IMR-90 (cell line): ENCODE measurements around the gene COL23A1. TPM values are rescaled to one million over a fixed set of nuclear protein-coding genes. Genes with fewer than 3 reads are reported as not detected.

Experiments
- ATAC-seq: fragments of 200-7000 bp; cut with Tn5 transposase; 2 replicates; pipeline ENCODE4 v1.9.1; 2020; ENCODE audit warnings: low read depth, mild to moderate bottlenecking, moderate library complexity
- BruUV-seq: library from RNA; stranded (reverse); fragments of 400-500 nt; replicated peaks from 2 replicates; lab custom pipeline; 2021; lab: Mats Ljungman, UMichigan
- CTCF ChIA-PET: fragments of 300-600 bp; formaldehyde crosslinking; extraction: SDS; loops from one replicate; lab custom pipeline; 2021; ENCODE audit warnings: antibody characterized with exemption; lab: Yijun Ruan, JAX
- POLR2A ChIA-PET: fragments of 300-600 bp; sonication (Branson Sonifier 250); formaldehyde crosslinking; loops from one replicate; lab custom pipeline; 2022; ENCODE audit warnings: antibody characterized with exemption; ENCODE audit not compliant: unreplicated experiment; lab: Charles Lee
- DNase-seq: peaks from one replicate; pipeline ENCODE4 v3.0.0; 2013
- H2AFZ ChIP-seq: replicated peaks from 2 replicates; pipeline ENCODE3; 2013; ENCODE audit warnings: low read length, mild to moderate bottlenecking; ENCODE audit not compliant: poor library complexity
- H2AK5ac ChIP-seq: 2 replicates; pipeline ENCODE4 v1.6.1; 2013; ENCODE audit warnings: low read depth, low read length, inconsistent platforms
- H2AK9ac ChIP-seq: replicated peaks from 2 replicates; pipeline ENCODE3; 2013; ENCODE audit warnings: mild to moderate bottlenecking, low read depth, low read length, moderate library complexity; ENCODE audit not compliant: poor library complexity
- H2BK120ac ChIP-seq: 2 replicates; pipeline ENCODE4 v1.6.1; 2013; ENCODE audit warnings: low read depth, low read length, inconsistent platforms
- H2BK15ac ChIP-seq: 3 replicates; pipeline ENCODE4 v1.6.1; 2013; ENCODE audit warnings: low read depth, low read length, inconsistent platforms
- H2BK20ac ChIP-seq: 2 replicates; pipeline ENCODE4 v1.6.1; 2013; ENCODE audit warnings: low read depth, mild to moderate bottlenecking, inconsistent platforms, low read length, moderate library complexity
- H2BK5ac ChIP-seq: 2 replicates; pipeline ENCODE4 v1.6.1; 2013; ENCODE audit warnings: mild to moderate bottlenecking, low read depth, low read length, inconsistent platforms; ENCODE audit not compliant: poor library complexity, severe bottlenecking
- H3K14ac ChIP-seq: replicated peaks from 2 replicates; pipeline ENCODE4 v1.6.1; 2013; ENCODE audit warnings: low read depth, low read length, inconsistent platforms
- H3K18ac ChIP-seq: 2 replicates; pipeline ENCODE4 v1.6.1; 2013; ENCODE audit warnings: low read depth, low read length, control low read depth
- H3K23ac ChIP-seq: 2 replicates; pipeline ENCODE4 v1.6.1; 2013; ENCODE audit warnings: low read depth, low read length, inconsistent platforms
- H3K27ac ChIP-seq: 2 replicates; pipeline ENCODE4 v1.5.1; 2013; ENCODE audit warnings: mild to moderate bottlenecking, control low read depth, low read length; ENCODE audit not compliant: insufficient read depth
- H3K27me3 ChIP-seq: 2 replicates; pipeline ENCODE4 v1.6.1; 2013; ENCODE audit warnings: low read length; ENCODE audit not compliant: control insufficient read depth, insufficient read depth
- H3K36me3 ChIP-seq: 2 replicates; pipeline ENCODE4 v1.6.1; 2013; ENCODE audit warnings: low read length, mixed read lengths; ENCODE audit not compliant: control insufficient read depth, insufficient read depth
- H3K4ac ChIP-seq: 2 replicates; pipeline ENCODE4 v1.6.1; 2013; ENCODE audit warnings: low read depth, low read length, inconsistent platforms
- H3K4me1 ChIP-seq: 2 replicates; pipeline ENCODE4 v1.6.1; 2013; ENCODE audit warnings: low read length, mixed read lengths; ENCODE audit not compliant: control insufficient read depth, insufficient read depth
- H3K4me2 ChIP-seq: 2 replicates; pipeline ENCODE4 v1.6.1; 2013; ENCODE audit warnings: low read depth, mild to moderate bottlenecking, control low read depth, low read length, moderate library complexity
- H3K4me3 ChIP-seq: 2 replicates; pipeline ENCODE4 v1.5.1; 2013; ENCODE audit warnings: low read depth, mild to moderate bottlenecking, control low read depth, low read length, moderate library complexity; ENCODE audit not compliant: insufficient read depth
- H3K56ac ChIP-seq: 2 replicates; pipeline ENCODE4 v1.6.1; 2013; ENCODE audit warnings: low read length, inconsistent platforms; ENCODE audit not compliant: insufficient read depth; ENCODE audit errors: extremely low read depth
- H3K79me1 ChIP-seq, 2 experiments: 2 replicates each; pipeline ENCODE4 v1.6.1; 2013; ENCODE audit warnings: low read length in 2 of 2, inconsistent platforms in 1 of 2, low read depth in 1 of 2
- H3K9ac ChIP-seq: 2 replicates; pipeline ENCODE4 v1.6.1; 2013; ENCODE audit warnings: low read depth, low read length, control low read depth
- H3K9me1 ChIP-seq: 2 replicates; pipeline ENCODE4 v1.6.1; 2013; ENCODE audit warnings: low read length, inconsistent platforms; ENCODE audit not compliant: insufficient read depth
- H3K9me3 ChIP-seq: 2 replicates; pipeline ENCODE4 v1.6.1; 2013; ENCODE audit warnings: low read length; ENCODE audit not compliant: control insufficient read depth, insufficient read depth
- H4K20me1 ChIP-seq: 2 replicates; pipeline ENCODE4 v1.6.1; 2013; ENCODE audit warnings: low read length, inconsistent platforms; ENCODE audit not compliant: insufficient read depth
- H4K5ac ChIP-seq: 2 replicates; pipeline ENCODE4 v1.6.1; 2013; ENCODE audit warnings: mild to moderate bottlenecking, low read depth, low read length, control low read depth
- H4K8ac ChIP-seq, 2 experiments: 2 replicates each; pipeline ENCODE4 v1.6.1; 2013; ENCODE audit warnings: low read depth in 2 of 2, low read length in 2 of 2, control low read depth in 1 of 2, inconsistent platforms in 1 of 2
- H4K91ac ChIP-seq: 2 replicates; pipeline ENCODE4 v1.6.1; 2013; ENCODE audit warnings: low read depth, low read length, inconsistent platforms; ENCODE audit not compliant: insufficient read depth
- CEBPB ChIP-seq: IDR thresholded peaks from 2 replicates; pipeline ENCODE4 v1.6.1; 2012; ENCODE audit warnings: low read depth, low read length, improper control_type of control experiment
- CHD1 ChIP-seq: IDR thresholded peaks from 2 replicates; pipeline ENCODE4 v1.6.1; 2012; ENCODE audit warnings: low read depth, low read length, improper control_type of control experiment
- MAZ ChIP-seq: IDR thresholded peaks from 2 replicates; pipeline ENCODE4 v1.6.1; 2012; ENCODE audit warnings: low read depth, mild to moderate bottlenecking, low read length, improper control_type of control experiment, moderate library complexity, borderline replicate concordance
- POLR2A ChIP-seq: IDR thresholded peaks from 2 replicates; pipeline ENCODE4 v1.6.1; 2012; ENCODE audit warnings: mild to moderate bottlenecking, low read depth, low read length
- SMC3 ChIP-seq: fragments of 150-350 bp; IDR thresholded peaks from 2 replicates; pipeline ENCODE4 v1.6.1; 2016; ENCODE audit warnings: low read depth, mild to moderate bottlenecking, antibody characterized with exemption, low read length, moderate library complexity
- WGBS, 2 experiments: methylation state at CpG; one replicate each; pipeline versions ENCODE4 v1.1.5 to v1.1.7; 2013; ENCODE audit warnings: missing lambda C conversion rate in 2 of 2; ENCODE audit not compliant: insufficient read length in 1 of 2; ENCODE audit errors: extremely low coverage in 2 of 2; 5-methylcytosine and 5-hydroxymethylcytosine counted together
- dilution Hi-C: fragments of 300-500 bp; cut with HindIII; formaldehyde crosslinking; loops from one replicate; pipeline ENCODE4 v1.14.3; 2018; ENCODE audit warnings: low sequenced_read_pairs; ENCODE audit not compliant: unreplicated experiment
- in situ Hi-C: fragments of 300-500 bp; cut with MboI; formaldehyde crosslinking; loops from 3 replicates; pipeline ENCODE4 v1.14.3; 2019; ENCODE audit warnings: low sequenced_read_pairs, inconsistent platforms, mixed read lengths
- intact Hi-C: fragments of 100-400 bp; cut with micrococcal nuclease; formaldehyde crosslinking; loops from 2 replicates; pipeline ENCODE4 v1.10.0; 2022
- polyA plus RNA-seq, 3 experiments: library from polyadenylated mRNA; depleted of rRNA; stranded (reverse); fragments of >200 nt; gene quantifications; 2 replicates each; pipeline ENCODE4 v1.2.3, GENCODE V29; 2012; ENCODE audit warnings: low replicate concordance in 1 of 3
- total RNA-seq: library from RNA; depleted of rRNA; stranded (reverse); fragments of >200 nt; gene quantifications from 2 replicates; pipeline ENCODE4 v1.2.3, GENCODE V29; 2012

COL23A1 gene
- total and polyA plus RNA-seq, 2 of the 4 experiments (the other 2 are of a cell fraction): not detected

DNA sequence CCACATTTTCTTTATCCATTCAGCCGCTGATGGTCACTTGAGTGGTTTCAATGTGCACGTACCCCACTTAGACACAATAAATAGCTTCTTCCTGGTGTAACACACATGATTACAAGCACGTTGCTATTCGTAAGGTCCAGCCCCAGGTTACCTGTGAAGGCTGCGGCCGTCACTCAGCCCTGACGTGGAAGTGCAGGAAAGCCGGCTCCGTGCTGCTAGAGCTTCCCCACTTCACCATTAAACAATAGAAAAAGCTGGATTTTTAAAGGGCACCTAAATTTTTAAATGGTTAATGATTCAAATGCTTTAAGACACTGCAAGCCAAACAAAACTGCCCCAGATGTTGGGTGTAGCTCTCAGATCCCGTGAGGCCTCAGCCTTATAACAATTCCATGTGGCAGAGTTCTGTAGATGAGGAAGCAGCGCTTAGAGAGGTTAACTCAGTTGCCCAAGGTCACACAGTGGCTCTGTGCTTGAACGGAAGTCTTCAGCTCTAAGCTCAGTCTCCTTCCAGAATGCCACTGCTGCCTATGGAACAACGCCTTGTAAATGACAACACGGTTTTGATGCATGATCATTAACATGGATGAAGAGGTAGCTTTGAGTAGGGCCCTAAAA lies 125.7 kb downstream of the COL23A1 start:
- ATAC-seq (no peak), DNase-seq (no peak)
- H3K4me2 ChIP-seq: no peak overlapping the region
- CTCF ChIA-PET: interaction anchor here (0.6 kb wide), 1 partner anchor 21 kb away, joined by 4 read pairs; no protein-coding TSS in a partner anchor
- no peak overlapping the region for H3K23ac ChIP-seq
- H3K56ac ChIP-seq: no peak overlapping the region
- H3K9me3 ChIP-seq: 0 out of 2 replicates have a peak, but pooled peaks cover 2% of the 10 kb centered on the region
- H3K9me1 ChIP-seq: 0 out of 2 replicates have a peak, but pooled peaks cover 3% of the 10 kb centered on the region
- no peak overlapping the region for H4K91ac ChIP-seq
- no peak overlapping the region for H2BK5ac ChIP-seq
- H4K20me1 ChIP-seq: no peaks in the 10 kb centered on the region; the same call in 1 of the 2 replicates
- no peak overlapping the region for H3K27ac ChIP-seq
- no peak overlapping the region for H3K4me3 ChIP-seq
- no peak overlapping the region for H3K18ac ChIP-seq
- no peak overlapping the region for H2BK15ac ChIP-seq
- no peak for TF ChIP-seq SMC3
- no peak for TF ChIP-seq MAZ
- TF ChIP-seq CHD1: no peak
- no peak for TF ChIP-seq POLR2A
- no peak for TF ChIP-seq CEBPB
- POLR2A ChIA-PET: no interaction called here
- H2AFZ ChIP-seq: no peak overlapping the region
- WGBS, 2 experiments: 79% methylated on average over 2 of the region's 14 CpGs; no CpG with 5 or more reads in 1 of the 2 experiments
- H3K79me1 ChIP-seq: no peaks in the 10 kb centered on the region
- no peak overlapping the region for H3K14ac ChIP-seq
- dilution Hi-C loops: no loop called here
- no peak overlapping the region for H3K4ac ChIP-seq
- H2BK120ac ChIP-seq: no peak overlapping the region
- H2AK9ac ChIP-seq: no peak overlapping the region
- no peak overlapping the region for H4K8ac ChIP-seq
- H4K5ac ChIP-seq: no peak overlapping the region
- intact Hi-C loops: no loop called here
- H3K9ac ChIP-seq: no peak overlapping the region
- no peaks in the 10 kb centered on the region for H3K36me3 ChIP-seq
- BruUV-seq: no TSS peak
- H2AK5ac ChIP-seq: no peak overlapping the region
- H2BK20ac ChIP-seq: no peak overlapping the region
- H3K27me3 ChIP-seq: no peaks in the 10 kb centered on the region
- in situ Hi-C loops: no loop called here
- H3K4me1 ChIP-seq: peaks cover 3% of the 10 kb centered on the region; the same call in 1 of the 2 replicates
